Smooth muscle cell (in vitro differentiated cells): ENCODE measurements around the gene MRPL49. TPM values are rescaled to one million over a fixed set of nuclear protein-coding genes. Genes with fewer than 3 reads are reported as not detected.

ENCODE experiments used
- DNase-seq: peaks from one replicate; lab custom pipeline; 2025; ENCODE audit not compliant: unreplicated experiment; lab: John Stamatoyannopoulos, UW
- H2AFZ ChIP-seq: fragments of 200-600 bp; sonication (generic); 2 replicates; pipeline ENCODE4 v1.6.0; 2016; ENCODE audit warnings: antibody characterized with exemption, low read depth, mild to moderate bottlenecking
- H3F3A ChIP-seq: fragments of 200-600 bp; sonication (generic); 2 replicates; pipeline ENCODE4 v1.6.0; 2017; ENCODE audit warnings: antibody characterized with exemption, low read depth
- H3K27ac ChIP-seq: fragments of 200-600 bp; sonication (generic); 2 replicates; pipeline ENCODE4 v1.5.1; 2016; ENCODE audit warnings: low read depth, mild to moderate bottlenecking
- H3K27me3 ChIP-seq: fragments of 200-600 bp; sonication (generic); 2 replicates; pipeline ENCODE4 v1.6.1; 2016; ENCODE audit warnings: low read depth, mild to moderate bottlenecking
- H3K36me3 ChIP-seq: fragments of 200-600 bp; sonication (generic); 2 replicates; pipeline ENCODE4 v1.5.1; 2016; ENCODE audit warnings: low read depth
- H3K4me1 ChIP-seq: fragments of 200-600 bp; sonication (generic); 2 replicates; pipeline ENCODE4 v1.5.1; 2016; ENCODE audit warnings: low read depth
- H3K4me2 ChIP-seq: fragments of 200-600 bp; sonication (generic); 2 replicates; pipeline ENCODE4 v1.6.0; 2016; ENCODE audit warnings: mild to moderate bottlenecking
- H3K4me3 ChIP-seq: fragments of 200-600 bp; sonication (generic); 2 replicates; pipeline ENCODE4 v1.5.1; 2016; ENCODE audit warnings: mild to moderate bottlenecking
- H3K79me2 ChIP-seq: fragments of 200-600 bp; sonication (generic); 2 replicates; pipeline ENCODE4 v1.6.0; 2016; ENCODE audit warnings: low read depth, mild to moderate bottlenecking
- H3K9ac ChIP-seq: fragments of 200-600 bp; sonication (generic); 2 replicates; pipeline ENCODE4 v1.6.0; 2016; ENCODE audit warnings: low read depth
- H3K9me3 ChIP-seq: fragments of 200-600 bp; sonication (generic); replicated peaks from 2 replicates; pipeline ENCODE4 v1.5.1; 2016; ENCODE audit warnings: low read depth
- H4K20me1 ChIP-seq: fragments of 200-600 bp; sonication (generic); 2 replicates; pipeline ENCODE4 v1.6.0; 2016; ENCODE audit warnings: low read depth
- WGBS: methylation state at CpG from one replicate; pipeline ENCODE4 v1.1.7; 2016; ENCODE audit warnings: low lambda C conversion rate; 5-methylcytosine and 5-hydroxymethylcytosine counted together
- polyA plus RNA-seq: library from polyadenylated mRNA; unstranded; fragments of >200 nt; fragmentation: Nextera tagmentation; extraction: Ambion mirVana; gene quantifications from 2 replicates; pipeline ENCODE4 v1.2.1, GENCODE V29; 2016
- total RNA-seq: library from RNA; depleted of rRNA; stranded (reverse); fragments of >200 nt; gene quantifications from 2 replicates; pipeline ENCODE4 v1.2.3, GENCODE V29; 2014
- TF ChIP-seq, protein P1 (sequence below): fragments of 200-600 bp; sonication (generic); IDR thresholded peaks from 2 replicates; pipeline ENCODE4 v1.5.1; 2017; ENCODE audit warnings: borderline replicate concordance, mild to moderate bottlenecking, antibody characterized with exemption; ENCODE audit not compliant: insufficient read depth, poor library complexity, severe bottlenecking

MRPL49 gene
- total and polyA plus RNA-seq, 2 experiments from 2014 or later = 43.0 to 55.4 TPM

DNA sequence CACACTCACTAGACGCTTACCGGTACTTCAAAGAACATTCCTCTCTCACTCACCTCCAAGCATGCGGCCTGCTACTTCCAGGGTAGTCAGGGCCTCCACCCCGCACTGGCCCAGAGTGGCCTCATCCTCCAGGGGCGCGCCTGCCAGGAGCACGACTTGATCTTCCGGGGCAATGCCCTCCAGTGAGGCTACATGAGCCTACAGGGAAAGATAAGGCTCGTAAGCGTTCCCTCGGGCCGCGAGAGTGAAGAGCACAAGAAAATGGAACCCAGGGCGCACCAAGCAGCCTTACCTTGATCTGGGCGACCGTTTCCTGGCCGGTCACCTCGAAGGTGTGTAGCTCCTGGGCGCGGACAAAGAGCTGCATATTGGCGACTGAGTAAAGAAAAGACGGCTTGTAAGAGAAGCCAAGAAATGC, 665 bp upstream of the MRPL49 start:
- no peaks in the 10 kb centered on the region for H3K36me3 ChIP-seq
- peaks cover 48% of the 10 kb centered on the region for H3K79me2 ChIP-seq
- H2AFZ ChIP-seq = no peak overlapping the region
- H4K20me1 ChIP-seq = no peaks in the 10 kb centered on the region
- H3K4me3 ChIP-seq = peak overlapping the region; percentile 66
- TF ChIP-seq, protein P1, sequence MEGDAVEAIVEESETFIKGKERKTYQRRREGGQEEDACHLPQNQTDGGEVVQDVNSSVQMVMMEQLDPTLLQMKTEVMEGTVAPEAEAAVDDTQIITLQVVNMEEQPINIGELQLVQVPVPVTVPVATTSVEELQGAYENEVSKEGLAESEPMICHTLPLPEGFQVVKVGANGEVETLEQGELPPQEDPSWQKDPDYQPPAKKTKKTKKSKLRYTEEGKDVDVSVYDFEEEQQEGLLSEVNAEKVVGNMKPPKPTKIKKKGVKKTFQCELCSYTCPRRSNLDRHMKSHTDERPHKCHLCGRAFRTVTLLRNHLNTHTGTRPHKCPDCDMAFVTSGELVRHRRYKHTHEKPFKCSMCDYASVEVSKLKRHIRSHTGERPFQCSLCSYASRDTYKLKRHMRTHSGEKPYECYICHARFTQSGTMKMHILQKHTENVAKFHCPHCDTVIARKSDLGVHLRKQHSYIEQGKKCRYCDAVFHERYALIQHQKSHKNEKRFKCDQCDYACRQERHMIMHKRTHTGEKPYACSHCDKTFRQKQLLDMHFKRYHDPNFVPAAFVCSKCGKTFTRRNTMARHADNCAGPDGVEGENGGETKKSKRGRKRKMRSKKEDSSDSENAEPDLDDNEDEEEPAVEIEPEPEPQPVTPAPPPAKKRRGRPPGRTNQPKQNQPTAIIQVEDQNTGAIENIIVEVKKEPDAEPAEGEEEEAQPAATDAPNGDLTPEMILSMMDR = no peak
- peaks cover 24% of the 10 kb centered on the region for H3F3A ChIP-seq
- peaks cover 14% of the 10 kb centered on the region for H3K4me1 ChIP-seq
- 6% methylated on average over 22 of the region's 22 CpGs for WGBS
- H3K4me2 ChIP-seq = peak overlapping the region; percentile 94
- H3K9ac ChIP-seq = peak overlapping the region; percentile 96
- no peak for DNase-seq
- H3K27me3 ChIP-seq = no peaks in the 10 kb centered on the region
- peak overlapping the region; percentile 89 for H3K27ac ChIP-seq
- no peaks in the 10 kb centered on the region for H3K9me3 ChIP-seq

DNA sequence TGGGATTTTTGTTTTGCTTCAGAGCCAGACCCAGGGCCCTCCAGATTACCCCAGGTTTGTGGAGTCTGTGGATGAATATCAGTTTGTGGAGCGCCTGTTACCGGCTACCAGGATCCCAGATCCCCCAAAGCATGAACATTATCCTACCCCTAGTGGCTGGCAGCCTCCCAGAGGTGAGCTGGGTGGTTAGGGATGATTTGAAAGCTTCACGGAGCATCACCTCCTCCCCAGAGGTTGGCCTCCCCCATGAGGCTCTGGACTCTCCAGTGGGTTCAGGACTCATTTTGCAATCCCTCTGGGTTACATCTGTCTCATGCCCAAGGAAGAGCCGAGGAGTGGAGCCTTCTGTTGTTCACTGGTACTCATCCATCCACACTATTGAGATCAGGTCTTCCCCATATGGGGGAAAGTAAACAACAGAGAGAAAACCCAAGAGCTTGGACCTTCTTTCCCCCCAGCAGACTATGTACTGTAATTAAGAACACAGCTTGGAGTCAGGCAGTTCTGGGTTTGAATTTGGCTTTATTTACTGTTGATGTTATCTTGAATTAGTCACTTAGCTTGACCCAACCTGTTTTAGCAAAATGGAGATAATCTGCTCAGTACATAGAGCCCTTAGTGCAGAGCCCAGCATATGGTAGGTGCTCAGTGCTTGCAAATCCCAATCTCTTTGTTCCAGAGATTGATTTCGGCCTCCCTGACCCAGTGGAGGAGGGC, 2.5 kb downstream of the MRPL49 start:
- Histone ChIP-seq H3K27me3 (no peaks in the 10 kb centered on the region), H4K20me1 (peaks cover 4% of the 10 kb centered on the region), H3K4me1 (peaks cover 11% of the 10 kb centered on the region), H3K4me3 (no peak overlapping the region), H3K27ac (no peak overlapping the region), H2AFZ (no peak overlapping the region), H3K79me2 (peaks cover 46% of the 10 kb centered on the region), H3K36me3 (no peaks in the 10 kb centered on the region), H3F3A (peaks cover 34% of the 10 kb centered on the region), H3K9me3 (no peaks in the 10 kb centered on the region), H3K9ac (no peak overlapping the region), H3K4me2 (no peak overlapping the region)
- whole genome bisulfite sequencing = over 99% methylated on average over 5 of the region's 5 CpGs
- no peak for DNase-seq
- TF ChIP-seq, protein P1 = no peak

DNA sequence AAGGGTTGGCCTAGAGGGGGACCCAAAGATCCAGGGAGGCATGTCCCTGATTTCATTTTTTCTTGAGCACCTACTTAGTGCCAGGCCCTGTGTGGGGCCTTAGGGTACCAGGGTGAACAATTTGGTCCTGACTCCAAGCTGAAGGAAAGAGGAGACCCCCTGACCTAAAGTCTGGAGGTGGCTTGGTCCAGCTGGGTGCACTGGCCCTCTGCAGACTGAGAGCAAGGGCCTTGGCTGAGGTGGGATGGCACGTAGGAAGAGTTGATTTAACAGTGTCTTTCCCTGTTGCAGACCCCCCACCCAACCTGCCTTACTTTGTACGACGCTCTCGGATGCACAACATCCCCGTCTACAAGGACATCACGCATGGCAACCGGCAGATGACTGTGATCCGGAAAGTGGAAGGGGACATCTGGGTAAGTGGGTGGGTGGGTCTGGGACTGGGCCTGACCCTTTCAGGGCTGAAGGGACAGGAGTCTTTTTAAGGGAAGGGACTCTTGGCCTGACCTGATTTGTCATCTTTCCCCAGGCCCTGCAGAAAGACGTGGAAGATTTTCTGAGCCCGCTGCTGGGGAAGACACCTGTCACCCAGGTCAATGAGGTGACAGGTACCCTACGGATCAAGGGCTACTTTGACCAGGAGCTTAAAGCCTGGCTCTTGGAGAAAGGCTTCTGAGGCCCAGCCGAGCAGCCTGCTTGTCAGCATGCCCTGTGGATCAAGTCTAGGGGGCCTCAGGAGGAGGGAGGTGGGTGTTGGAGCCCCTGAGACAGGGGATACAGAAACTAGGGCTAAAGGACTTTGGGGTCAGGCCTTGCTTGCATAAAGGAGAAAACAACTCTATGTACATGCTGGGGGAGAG, 3.3 kb downstream of the MRPL49 start:
- TF ChIP-seq, protein P1 = no peak
- Histone ChIP-seq H3K27me3 (no peaks in the 10 kb centered on the region), H3K9me3 (no peaks in the 10 kb centered on the region), H3K9ac (no peak overlapping the region), H3K4me1 (peaks cover 11% of the 10 kb centered on the region), H3K27ac (no peak overlapping the region), H3K4me3 (no peak overlapping the region), H3K36me3 (no peaks in the 10 kb centered on the region), H2AFZ (no peak overlapping the region), H3K79me2 (peaks cover 38% of the 10 kb centered on the region), H3K4me2 (no peak overlapping the region), H4K20me1 (peaks cover 4% of the 10 kb centered on the region), H3F3A (peaks cover 26% of the 10 kb centered on the region)
- 96% methylated on average over 12 of the region's 12 CpGs for WGBS
- no peak for DNase-seq
